IMR-90 (cell line): Measurements from ENCODE around the gene LSG1. TPM values are rescaled to one million over a fixed set of nuclear protein-coding genes. Genes with fewer than 3 reads are reported as not detected.

Source experiments
- ATAC-seq: fragments of 200-7000 bp; cut with Tn5 transposase; 2 replicates; pipeline ENCODE4 v1.9.1; 2020; ENCODE audit warnings: low read depth, mild to moderate bottlenecking, moderate library complexity
- BruUV-seq: library from RNA; stranded (reverse); fragments of 400-500 nt; replicated peaks from 2 replicates; lab custom pipeline; 2021; lab: Mats Ljungman, UMichigan
- CTCF ChIA-PET: fragments of 300-600 bp; formaldehyde crosslinking; extraction: SDS; loops from one replicate; lab custom pipeline; 2021; ENCODE audit warnings: antibody characterized with exemption; lab: Yijun Ruan, JAX
- POLR2A ChIA-PET: fragments of 300-600 bp; sonication (Branson Sonifier 250); formaldehyde crosslinking; loops from one replicate; lab custom pipeline; 2022; ENCODE audit warnings: antibody characterized with exemption; ENCODE audit not compliant: unreplicated experiment; lab: Charles Lee
- DNase-seq: peaks from one replicate; pipeline ENCODE4 v3.0.0; 2013
- H2AFZ ChIP-seq: replicated peaks from 2 replicates; pipeline ENCODE3; 2013; ENCODE audit warnings: low read length, mild to moderate bottlenecking; ENCODE audit not compliant: poor library complexity
- H2AK5ac ChIP-seq: 2 replicates; pipeline ENCODE4 v1.6.1; 2013; ENCODE audit warnings: low read depth, low read length, inconsistent platforms
- H2AK9ac ChIP-seq: replicated peaks from 2 replicates; pipeline ENCODE3; 2013; ENCODE audit warnings: mild to moderate bottlenecking, low read depth, low read length, moderate library complexity; ENCODE audit not compliant: poor library complexity
- H2BK120ac ChIP-seq: 2 replicates; pipeline ENCODE4 v1.6.1; 2013; ENCODE audit warnings: low read depth, low read length, inconsistent platforms
- H2BK15ac ChIP-seq: 3 replicates; pipeline ENCODE4 v1.6.1; 2013; ENCODE audit warnings: low read depth, low read length, inconsistent platforms
- H2BK20ac ChIP-seq: 2 replicates; pipeline ENCODE4 v1.6.1; 2013; ENCODE audit warnings: low read depth, mild to moderate bottlenecking, inconsistent platforms, low read length, moderate library complexity
- H2BK5ac ChIP-seq: 2 replicates; pipeline ENCODE4 v1.6.1; 2013; ENCODE audit warnings: mild to moderate bottlenecking, low read depth, low read length, inconsistent platforms; ENCODE audit not compliant: poor library complexity, severe bottlenecking
- H3K14ac ChIP-seq: replicated peaks from 2 replicates; pipeline ENCODE4 v1.6.1; 2013; ENCODE audit warnings: low read depth, low read length, inconsistent platforms
- H3K18ac ChIP-seq: 2 replicates; pipeline ENCODE4 v1.6.1; 2013; ENCODE audit warnings: low read depth, low read length, control low read depth
- H3K23ac ChIP-seq: 2 replicates; pipeline ENCODE4 v1.6.1; 2013; ENCODE audit warnings: low read depth, low read length, inconsistent platforms
- H3K27ac ChIP-seq: 2 replicates; pipeline ENCODE4 v1.5.1; 2013; ENCODE audit warnings: mild to moderate bottlenecking, control low read depth, low read length; ENCODE audit not compliant: insufficient read depth
- H3K27me3 ChIP-seq: 2 replicates; pipeline ENCODE4 v1.6.1; 2013; ENCODE audit warnings: low read length; ENCODE audit not compliant: control insufficient read depth, insufficient read depth
- H3K36me3 ChIP-seq: 2 replicates; pipeline ENCODE4 v1.6.1; 2013; ENCODE audit warnings: low read length, mixed read lengths; ENCODE audit not compliant: control insufficient read depth, insufficient read depth
- H3K4ac ChIP-seq: 2 replicates; pipeline ENCODE4 v1.6.1; 2013; ENCODE audit warnings: low read depth, low read length, inconsistent platforms
- H3K4me1 ChIP-seq: 2 replicates; pipeline ENCODE4 v1.6.1; 2013; ENCODE audit warnings: low read length, mixed read lengths; ENCODE audit not compliant: control insufficient read depth, insufficient read depth
- H3K4me2 ChIP-seq: 2 replicates; pipeline ENCODE4 v1.6.1; 2013; ENCODE audit warnings: low read depth, mild to moderate bottlenecking, control low read depth, low read length, moderate library complexity
- H3K4me3 ChIP-seq: 2 replicates; pipeline ENCODE4 v1.5.1; 2013; ENCODE audit warnings: low read depth, mild to moderate bottlenecking, control low read depth, low read length, moderate library complexity; ENCODE audit not compliant: insufficient read depth
- H3K56ac ChIP-seq: 2 replicates; pipeline ENCODE4 v1.6.1; 2013; ENCODE audit warnings: low read length, inconsistent platforms; ENCODE audit not compliant: insufficient read depth; ENCODE audit errors: extremely low read depth
- H3K79me1 ChIP-seq, 2 experiments: 2 replicates each; pipeline ENCODE4 v1.6.1; 2013; ENCODE audit warnings: low read length in 2 of 2, inconsistent platforms in 1 of 2, low read depth in 1 of 2
- H3K9ac ChIP-seq: 2 replicates; pipeline ENCODE4 v1.6.1; 2013; ENCODE audit warnings: low read depth, low read length, control low read depth
- H3K9me1 ChIP-seq: 2 replicates; pipeline ENCODE4 v1.6.1; 2013; ENCODE audit warnings: low read length, inconsistent platforms; ENCODE audit not compliant: insufficient read depth
- H3K9me3 ChIP-seq: 2 replicates; pipeline ENCODE4 v1.6.1; 2013; ENCODE audit warnings: low read length; ENCODE audit not compliant: control insufficient read depth, insufficient read depth
- H4K20me1 ChIP-seq: 2 replicates; pipeline ENCODE4 v1.6.1; 2013; ENCODE audit warnings: low read length, inconsistent platforms; ENCODE audit not compliant: insufficient read depth
- H4K5ac ChIP-seq: 2 replicates; pipeline ENCODE4 v1.6.1; 2013; ENCODE audit warnings: mild to moderate bottlenecking, low read depth, low read length, control low read depth
- H4K8ac ChIP-seq, 2 experiments: 2 replicates each; pipeline ENCODE4 v1.6.1; 2013; ENCODE audit warnings: low read depth in 2 of 2, low read length in 2 of 2, control low read depth in 1 of 2, inconsistent platforms in 1 of 2
- H4K91ac ChIP-seq: 2 replicates; pipeline ENCODE4 v1.6.1; 2013; ENCODE audit warnings: low read depth, low read length, inconsistent platforms; ENCODE audit not compliant: insufficient read depth
- CEBPB ChIP-seq: IDR thresholded peaks from 2 replicates; pipeline ENCODE4 v1.6.1; 2012; ENCODE audit warnings: low read depth, low read length, improper control_type of control experiment
- CHD1 ChIP-seq: IDR thresholded peaks from 2 replicates; pipeline ENCODE4 v1.6.1; 2012; ENCODE audit warnings: low read depth, low read length, improper control_type of control experiment
- ELK1 ChIP-seq: fragments of 150-350 bp; IDR thresholded peaks from 2 replicates; pipeline ENCODE4 v1.6.1; 2016; ENCODE audit warnings: low read depth, mild to moderate bottlenecking, low read length, moderate library complexity, borderline replicate concordance
- MAFK ChIP-seq: IDR thresholded peaks from 2 replicates; pipeline ENCODE4 v1.6.1; 2012; ENCODE audit warnings: low read depth, low read length, improper control_type of control experiment
- RAD21 ChIP-seq: IDR thresholded peaks from 2 replicates; pipeline ENCODE4 v1.6.1; 2012; ENCODE audit warnings: low read length, improper control_type of control experiment
- SMC3 ChIP-seq: fragments of 150-350 bp; IDR thresholded peaks from 2 replicates; pipeline ENCODE4 v1.6.1; 2016; ENCODE audit warnings: low read depth, mild to moderate bottlenecking, antibody characterized with exemption, low read length, moderate library complexity
- USF2 ChIP-seq: fragments of 150-350 bp; IDR thresholded peaks from 2 replicates; pipeline ENCODE4 v1.6.1; 2017; ENCODE audit warnings: mild to moderate bottlenecking, antibody characterized with exemption, low read length, low read depth
- WGBS, 2 experiments: methylation state at CpG; one replicate each; pipeline versions ENCODE4 v1.1.5 to v1.1.7; 2013; ENCODE audit warnings: missing lambda C conversion rate in 2 of 2; ENCODE audit not compliant: insufficient read length in 1 of 2; ENCODE audit errors: extremely low coverage in 2 of 2; 5-methylcytosine and 5-hydroxymethylcytosine counted together
- dilution Hi-C: fragments of 300-500 bp; cut with HindIII; formaldehyde crosslinking; loops from one replicate; pipeline ENCODE4 v1.14.3; 2018; ENCODE audit warnings: low sequenced_read_pairs; ENCODE audit not compliant: unreplicated experiment
- in situ Hi-C: fragments of 300-500 bp; cut with MboI; formaldehyde crosslinking; loops from 3 replicates; pipeline ENCODE4 v1.14.3; 2019; ENCODE audit warnings: low sequenced_read_pairs, inconsistent platforms, mixed read lengths
- intact Hi-C: fragments of 100-400 bp; cut with micrococcal nuclease; formaldehyde crosslinking; loops from 2 replicates; pipeline ENCODE4 v1.10.0; 2022
- polyA plus RNA-seq, 3 experiments: library from polyadenylated mRNA; depleted of rRNA; stranded (reverse); fragments of >200 nt; gene quantifications; 2 replicates each; pipeline ENCODE4 v1.2.3, GENCODE V29; 2012; ENCODE audit warnings: low replicate concordance in 1 of 3
- total RNA-seq: library from RNA; depleted of rRNA; stranded (reverse); fragments of >200 nt; gene quantifications from 2 replicates; pipeline ENCODE4 v1.2.3, GENCODE V29; 2012

The LSG1 gene
- total and polyA plus RNA-seq, 2 of the 4 experiments (the other 2 are of a cell fraction), result 26.8 to 45.2 TPM

- intact Hi-C loops (no loop called here), in situ Hi-C loops (no loop called here), dilution Hi-C loops (no loop called here)
- TF ChIP-seq CEBPB (no peak), ELK1 (no peak), MAFK (no peak), RAD21 (no peak), CHD1 (no peak), SMC3 (no peak), USF2 (peak; percentile 54; the same call in 1 of the 2 replicates)
- ChIA-PET CTCF (no interaction called here), POLR2A (no interaction called here)
- peak overlapping the region; percentile 35 for H2AFZ ChIP-seq
- peaks cover 14% of the 10 kb centered on the region; the same call in 1 of the 2 replicates for H3K36me3 ChIP-seq
- peak overlapping the region; percentile 47 for H2BK120ac ChIP-seq
- 0 out of 2 replicates have a peak, but pooled peaks cover 2% of the 10 kb centered on the region for H3K9me1 ChIP-seq
- peak overlapping the region; percentile 63 for H2AK9ac ChIP-seq
- WGBS, 2 experiments, result 83% methylated on average over 1 of the region's 8 CpGs; no CpG with 5 or more reads in 1 of the 2 experiments
- no peak overlapping the region; the same call in 1 of the 2 replicates for H3K27ac ChIP-seq
- H4K20me1 ChIP-seq, result peaks cover 33% of the 10 kb centered on the region
- no peak overlapping the region for H3K9ac ChIP-seq
- H3K9me3 ChIP-seq, result no peaks in the 10 kb centered on the region; the same call in 1 of the 2 replicates
- H3K18ac ChIP-seq, result no peak overlapping the region
- DNase-seq (peak; percentile 59), ATAC-seq (no peak)
- H2AK5ac ChIP-seq, result peak overlapping the region; percentile 44; the same call in 1 of the 2 replicates
- no peak overlapping the region; the same call in 1 of the 2 replicates for H4K5ac ChIP-seq
- H3K4ac ChIP-seq, result 0 out of 2 replicates have a peak overlapping the region, but pooled peaks have one; percentile 37
- H3K23ac ChIP-seq, result peak overlapping the region; percentile 37; the same call in 1 of the 2 replicates
- peaks cover 0 to 19% of the 10 kb centered on the region in 2 experiments; a peak in 2 of 4 replicates for H3K79me1 ChIP-seq
- H2BK20ac ChIP-seq, result no peak overlapping the region; the same call in 1 of the 2 replicates
- no TSS peak for BruUV-seq
- peak overlapping the region; percentile 48 for H3K14ac ChIP-seq
- no peak overlapping the region for H4K8ac ChIP-seq
- H4K91ac ChIP-seq, result no peak overlapping the region; the same call in 1 of the 2 replicates
- H3K27me3 ChIP-seq, result peaks cover 7% of the 10 kb centered on the region
- H2BK5ac ChIP-seq, result no peak overlapping the region
- H2BK15ac ChIP-seq, result no peak overlapping the region
- peaks cover 14% of the 10 kb centered on the region for H3K4me1 ChIP-seq
- no peak overlapping the region; the same call in 1 of the 2 replicates for H3K4me2 ChIP-seq
- no peak overlapping the region for H3K4me3 ChIP-seq
- no peak overlapping the region for H3K56ac ChIP-seq
Measured at GRCh38 chr3:194690501-194691372, 18.7 kb upstream of the LSG1 start.
